H9 (cell line): ENCODE data around the gene CRABP2. TPM values are rescaled to one million over a fixed set of nuclear protein-coding genes. Genes with fewer than 3 reads are reported as not detected.

ENCODE experiments used
- DNase-seq: peaks from one replicate; pipeline ENCODE4 v3.0.0-alpha.2; 2017
- H2AFZ ChIP-seq: one replicate; pipeline ENCODE4 v1.6.1; 2013; ENCODE audit warnings: mild to moderate bottlenecking, low read length, control low read depth, moderate library complexity
- H2AK5ac ChIP-seq: 2 replicates; pipeline ENCODE4 v1.6.1; 2013; ENCODE audit warnings: low read length, control low read depth, mixed read lengths; ENCODE audit not compliant: insufficient read length
- H2BK120ac ChIP-seq: one replicate; pipeline ENCODE4 v1.6.1; 2013; ENCODE audit warnings: low read depth, mild to moderate bottlenecking, low read length, control low read depth, inconsistent platforms; ENCODE audit not compliant: poor library complexity, severe bottlenecking
- H2BK12ac ChIP-seq: 2 replicates; pipeline ENCODE4 v1.6.1; 2013; ENCODE audit warnings: low read length, control low read depth, mixed read lengths, low read depth; ENCODE audit not compliant: insufficient read length
- H2BK15ac ChIP-seq: 2 replicates; pipeline ENCODE4 v1.6.1; 2013; ENCODE audit warnings: low read depth, low read length, control low read depth
- H2BK20ac ChIP-seq: one replicate; pipeline ENCODE4 v1.6.1; 2013; ENCODE audit warnings: low read depth, mild to moderate bottlenecking, low read length, control low read depth, inconsistent platforms; ENCODE audit not compliant: poor library complexity, severe bottlenecking
- H2BK5ac ChIP-seq: 2 replicates; pipeline ENCODE4 v1.6.1; 2013; ENCODE audit warnings: low read length, control low read depth, mixed read lengths; ENCODE audit not compliant: insufficient read length
- H3K14ac ChIP-seq: 2 replicates; pipeline ENCODE4 v1.6.1; 2013; ENCODE audit warnings: low read length, control low read depth; ENCODE audit not compliant: insufficient read depth
- H3K18ac ChIP-seq: 2 replicates; pipeline ENCODE4 v1.6.1; 2013; ENCODE audit warnings: low read depth, mild to moderate bottlenecking, mixed read lengths, low read length, control low read depth; ENCODE audit not compliant: insufficient read length
- H3K23ac ChIP-seq: 2 replicates; pipeline ENCODE4 v1.6.1; 2013; ENCODE audit warnings: low read length, control low read depth, mixed read lengths, low read depth; ENCODE audit not compliant: insufficient read length
- H3K23me2 ChIP-seq: 2 replicates; pipeline ENCODE4 v1.6.1; 2013; ENCODE audit warnings: low read depth, mild to moderate bottlenecking, mixed read lengths, low read length, control low read depth; ENCODE audit not compliant: insufficient read length, poor library complexity, severe bottlenecking
- H3K27ac ChIP-seq: 2 replicates; pipeline ENCODE4 v1.5.1; 2013; ENCODE audit warnings: low read length, control low read depth, mixed read lengths, low read depth; ENCODE audit not compliant: insufficient read length
- H3K27me3 ChIP-seq: 2 replicates; pipeline ENCODE4 v1.6.1; 2013; ENCODE audit warnings: low read length, control low read depth, inconsistent platforms; ENCODE audit not compliant: insufficient read depth
- H3K4ac ChIP-seq: 2 replicates; pipeline ENCODE4 v1.6.1; 2013; ENCODE audit warnings: low read depth, mild to moderate bottlenecking, control low read depth, inconsistent platforms, low read length, moderate library complexity
- H3K4me1 ChIP-seq: 2 replicates; pipeline ENCODE4 v1.6.1; 2013; ENCODE audit warnings: low read length, control low read depth, inconsistent platforms; ENCODE audit not compliant: insufficient read depth
- H3K4me2 ChIP-seq: 2 replicates; pipeline ENCODE4 v1.6.1; 2013; ENCODE audit warnings: low read length, control low read depth, mixed read lengths; ENCODE audit not compliant: insufficient read length, insufficient read depth
- H3K56ac ChIP-seq: 2 replicates; pipeline ENCODE4 v1.6.1; 2013; ENCODE audit warnings: low read depth, mild to moderate bottlenecking, mixed read lengths, low read length, control low read depth; ENCODE audit not compliant: insufficient read length
- H3K79me1 ChIP-seq: 2 replicates; pipeline ENCODE4 v1.6.1; 2013; ENCODE audit warnings: low read depth, mild to moderate bottlenecking, moderate library complexity, low read length, control low read depth, inconsistent platforms; ENCODE audit not compliant: insufficient read depth, poor library complexity, severe bottlenecking
- H3K79me2 ChIP-seq: 2 replicates; pipeline ENCODE4 v1.6.1; 2013; ENCODE audit warnings: low read length, control low read depth, inconsistent platforms; ENCODE audit not compliant: insufficient read depth
- H3K9ac ChIP-seq: 2 replicates; pipeline ENCODE4 v1.6.1; 2013; ENCODE audit warnings: low read length, control low read depth, mixed read lengths; ENCODE audit not compliant: insufficient read length; ENCODE audit errors: extremely low read depth
- H3K9me3 ChIP-seq: one replicate; pipeline ENCODE4 v1.6.1; 2013; ENCODE audit warnings: low read depth, low read length, inconsistent platforms; ENCODE audit not compliant: control insufficient read depth
- H3T11ph ChIP-seq: one replicate; pipeline ENCODE4 v1.6.1; 2013; ENCODE audit warnings: mild to moderate bottlenecking, low read length, control low read depth, inconsistent platforms
- H4K20me1 ChIP-seq: one replicate; pipeline ENCODE4 v1.6.1; 2013; ENCODE audit not compliant: control insufficient read depth, insufficient read length, insufficient read depth
- H4K5ac ChIP-seq: 2 replicates; pipeline ENCODE4 v1.6.1; 2013; ENCODE audit warnings: low read depth, mild to moderate bottlenecking, mixed read lengths, low read length, control low read depth; ENCODE audit not compliant: insufficient read length
- H4K8ac ChIP-seq: replicated peaks from 2 replicates; pipeline ENCODE4 v1.6.1; 2013; ENCODE audit warnings: low read length, control low read depth, mixed read lengths, low read depth; ENCODE audit not compliant: insufficient read length
- H4K91ac ChIP-seq: 2 replicates; pipeline ENCODE4 v1.6.1; 2013; ENCODE audit warnings: low read depth, mild to moderate bottlenecking, moderate library complexity, mixed read lengths, low read length, control low read depth; ENCODE audit not compliant: insufficient read length
- H3K27ac Mint-ChIP-seq, 3 experiments: 2 replicates in 2 of 3; 3 replicates in 1 of 3; pipeline ENCODE4 v1.8.0; 2020 to 2021; ENCODE audit warnings: mixed read lengths in 3 of 3, mild to moderate bottlenecking in 1 of 3, moderate library complexity in 1 of 3
- H3K27me3 Mint-ChIP-seq: 2 replicates; pipeline ENCODE4 v1.8.0; 2021; ENCODE audit warnings: low read depth, mild to moderate bottlenecking, moderate library complexity, mixed read lengths
- H3K36me3 Mint-ChIP-seq, 3 experiments: 2 replicates in 2 of 3; 3 replicates in 1 of 3; pipeline ENCODE4 v1.8.0; 2020 to 2021; ENCODE audit warnings: low read depth in 3 of 3, mixed read lengths in 3 of 3; ENCODE audit not compliant: insufficient read depth in 1 of 3
- H3K4me1 Mint-ChIP-seq, 2 experiments: 2 replicates each; pipeline ENCODE4 v1.8.0; 2020; ENCODE audit warnings: mixed read lengths in 2 of 2
- H3K4me3 Mint-ChIP-seq, 2 experiments: 2 replicates in 1 of 2; 3 replicates in 1 of 2; pipeline ENCODE4 v1.8.0; 2020 to 2021; ENCODE audit warnings: mild to moderate bottlenecking in 2 of 2, mixed read lengths in 2 of 2, moderate library complexity in 1 of 2
- H3K9me3 Mint-ChIP-seq, 2 experiments: 2 replicates in 1 of 2; 3 replicates in 1 of 2; pipeline ENCODE4 v1.8.0; 2020; ENCODE audit warnings: mild to moderate bottlenecking in 2 of 2, mixed read lengths in 2 of 2, moderate library complexity in 1 of 2
- CTCF ChIP-seq: fragments of 200-600 bp; sonication (generic); conservative IDR thresholded peaks from 3 replicates; pipeline ENCODE4 v1.8.0; 2021; ENCODE audit warnings: antibody characterized with exemption, mild to moderate bottlenecking
- WGBS: extraction: QIAGEN DNeasy Blood & Tissue Kit; methylation state at CpG from one replicate; pipeline ENCODE4 v1.1.7; 2013; ENCODE audit warnings: missing lambda C conversion rate, low lambda C conversion rate, mixed read lengths; ENCODE audit not compliant: insufficient read length; ENCODE audit errors: extremely low coverage; 5-methylcytosine and 5-hydroxymethylcytosine counted together
- total RNA-seq: library from RNA; stranded (reverse); gene quantifications from 2 replicates; pipeline ENCODE4 v1.2.1, GENCODE V29; 2021

The CRABP2 gene
- total RNA-seq, 1 experiment from 2014 or later: 184 TPM

DNA sequence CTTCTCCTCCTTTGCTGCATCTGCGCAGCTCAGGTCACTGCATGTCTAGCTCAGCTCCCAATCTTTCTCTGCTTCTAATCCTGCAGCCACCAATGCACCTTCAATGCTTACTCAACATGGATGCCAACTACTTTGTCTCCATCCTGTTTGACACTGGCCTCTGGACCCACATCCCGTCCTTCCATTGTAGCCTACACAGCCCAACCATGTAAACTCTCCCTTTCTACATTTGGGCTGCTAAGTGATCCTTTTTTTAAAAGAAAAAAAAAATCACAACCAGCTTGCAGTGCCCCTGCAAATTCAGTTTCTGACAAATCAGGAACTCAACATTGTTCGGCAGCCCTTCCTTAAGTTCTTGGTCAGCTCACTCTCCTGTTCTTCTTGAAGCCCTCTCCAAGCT, 9.4 kb upstream of the CRABP2 start:
- DNase-seq: no peak
- Histone ChIP-seq H3K27me3 (no peaks in the 10 kb centered on the region), H3K4ac (no peak overlapping the region), H4K20me1 (no peaks in the 10 kb centered on the region), H2AFZ (no peak overlapping the region), H4K5ac (no peak overlapping the region), H3K4me1 (no peaks in the 10 kb centered on the region; the same call in 1 of the 2 replicates), H2AK5ac (no peak overlapping the region), H3K23ac (no peak overlapping the region), H3K23me2 (no peaks in the 10 kb centered on the region), H4K91ac (no peak overlapping the region), H2BK5ac (no peak overlapping the region), H3K4me2 (no peak overlapping the region), H3K27ac (no peak overlapping the region), H3K56ac (no peak overlapping the region), H2BK12ac (no peak overlapping the region), H2BK15ac (no peak overlapping the region), H4K8ac (no peak overlapping the region), H3K14ac (no peak overlapping the region), H3T11ph (no peak overlapping the region), H3K79me2 (no peaks in the 10 kb centered on the region), H2BK120ac (no peak overlapping the region), H3K79me1 (no peaks in the 10 kb centered on the region), H3K18ac (no peak overlapping the region), H2BK20ac (no peak overlapping the region), H3K9me3 (no peaks in the 10 kb centered on the region), H3K9ac (no peak overlapping the region)
- TF ChIP-seq CTCF: no peak
- peaks cover 0 to 13% (median 4%) of the 10 kb centered on the region in 3 experiments; a peak in 4 of 7 replicates for H3K36me3 Mint-ChIP-seq
- no peak overlapping the region; a peak in 2 of 7 replicates for H3K27ac Mint-ChIP-seq
- H3K4me3 Mint-ChIP-seq: no peak overlapping the region; a peak in 1 of 5 replicates
- WGBS: no CpG with 5 or more reads among the region's 3 CpGs
- H3K4me1 Mint-ChIP-seq: peaks cover 34 to 46% of the 10 kb centered on the region in 2 experiments
- H3K9me3 Mint-ChIP-seq: no peaks in the 10 kb centered on the region
- H3K27me3 Mint-ChIP-seq: peaks cover 3% of the 10 kb centered on the region
